B cell (primary cell): ENCODE measurements around the gene KIAA0753. TPM values are rescaled to one million over a fixed set of nuclear protein-coding genes. Genes with fewer than 3 reads are reported as not detected.

ENCODE experiments used
- ATAC-seq: fragments of 200-7000 bp; cut with Tn5 transposase; one replicate; pipeline ENCODE4 v1.10.0; 2021; ENCODE audit warnings: low read depth, mild to moderate bottlenecking, moderate number of reproducible peaks, moderate library complexity
- CTCF ChIA-PET: fragments of 350-600 bp; sonication (Branson Sonifier 250); formaldehyde crosslinking; loops from one replicate; lab custom pipeline; 2021; ENCODE audit warnings: antibody characterized with exemption, inconsistent platforms; lab: Charles Lee
- POLR2A ChIA-PET: fragments of 350-600 bp; sonication (Branson Sonifier 250); formaldehyde crosslinking; loops from one replicate; lab custom pipeline; 2021; ENCODE audit warnings: antibody characterized with exemption; lab: Charles Lee
- DNase-seq: peaks from one replicate; pipeline ENCODE4 v3.0.0; 2013
- H2AFZ ChIP-seq: 2 replicates; pipeline ENCODE4 v1.6.1; 2012; ENCODE audit warnings: mild to moderate bottlenecking, low read depth, low read length; ENCODE audit not compliant: insufficient read depth, poor library complexity, severe bottlenecking
- H3K27ac ChIP-seq, 2 donors: 1 replicate in 1 of 2; 2 replicates in 1 of 2; pipeline ENCODE4 v1.5.1; 2012 to 2013; ENCODE audit warnings: low read length in 2 of 2, mild to moderate bottlenecking in 2 of 2, moderate library complexity in 1 of 2
- H3K27me3 ChIP-seq, 4 experiments: fragments of 200-600 bp in 1 of 4; sonication (generic) in 1 of 4; replicated peaks in 1 of 4; 1 replicate in 2 of 4; 2 replicates in 2 of 4; pipeline versions ENCODE4 v1.6.1 to v1.7.0; 2013 to 2016; ENCODE audit warnings: low read length in 3 of 4, mild to moderate bottlenecking in 2 of 4, mixed read lengths in 1 of 4, moderate library complexity in 1 of 4; ENCODE audit not compliant: insufficient read depth in 4 of 4, control insufficient read depth in 3 of 4; ENCODE audit errors: control extremely low read depth in 1 of 4
- H3K36me3 ChIP-seq, 2 experiments: replicated peaks in 1 of 2; 1 replicate in 1 of 2; 2 replicates in 1 of 2; pipeline versions ENCODE4 v1.6.1 to v1.7.1; 2013; ENCODE audit warnings: low read length in 1 of 2; ENCODE audit not compliant: insufficient read depth in 2 of 2, control insufficient read depth in 1 of 2; ENCODE audit errors: control extremely low read depth in 1 of 2, extremely low read depth in 1 of 2
- H3K4me1 ChIP-seq, 2 donors: fragments of 200-600 bp in 1 of 2; sonication (generic) in 1 of 2; 1 replicate in 1 of 2; 2 replicates in 1 of 2; pipeline versions ENCODE4 v1.5.1 to v1.6.1; 2013 to 2017; ENCODE audit warnings: low read length in 2 of 2; ENCODE audit not compliant: control insufficient read depth in 2 of 2, insufficient read depth in 2 of 2
- H3K4me2 ChIP-seq: replicated peaks from 2 replicates; pipeline ENCODE3; 2012; ENCODE audit warnings: mild to moderate bottlenecking, low read depth, low read length; ENCODE audit not compliant: poor library complexity, severe bottlenecking
- H3K4me3 ChIP-seq, 5 experiments: fragments of 200-600 bp in 1 of 5; sonication (generic) in 1 of 5; 1 replicate in 3 of 5; 2 replicates in 2 of 5; pipeline versions ENCODE4 v1.5.1 to v1.7.0; 2011 to 2016; ENCODE audit warnings: low read length in 4 of 5, mild to moderate bottlenecking in 4 of 5, low read depth in 2 of 5, control low read depth in 1 of 5, moderate library complexity in 1 of 5; ENCODE audit not compliant: insufficient read depth in 1 of 5; ENCODE audit errors: control extremely low read depth in 1 of 5, extremely low read depth in 1 of 5
- H3K79me2 ChIP-seq: fragments of 200-600 bp; sonication (generic); one replicate; pipeline ENCODE4 v1.6.0; 2016; ENCODE audit warnings: low read length; ENCODE audit not compliant: control insufficient read depth, insufficient read depth
- H3K9ac ChIP-seq: fragments of 200-600 bp; sonication (generic); 2 replicates; pipeline ENCODE4 v1.6.1; 2017; ENCODE audit warnings: mild to moderate bottlenecking, low read length, moderate library complexity
- H3K9me3 ChIP-seq, 3 donors: one replicate each; pipeline versions ENCODE4 v1.6.1 to v1.7.1; 2013; ENCODE audit warnings: low read length in 2 of 3; ENCODE audit not compliant: control insufficient read depth in 2 of 3, insufficient read depth in 1 of 3; ENCODE audit errors: control extremely low read depth in 1 of 3
- H4K20me1 ChIP-seq: 2 replicates; pipeline ENCODE4 v1.6.0; 2012; ENCODE audit warnings: mild to moderate bottlenecking, low read length; ENCODE audit not compliant: insufficient read depth, control insufficient read depth, poor library complexity, severe bottlenecking
- H3K27ac Mint-ChIP-seq: one replicate; pipeline ENCODE4 v1.8.0; 2021; ENCODE audit warnings: mixed read lengths
- H3K27me3 Mint-ChIP-seq: one replicate; pipeline ENCODE4 v1.8.0; 2021; ENCODE audit warnings: mixed read lengths
- H3K4me1 Mint-ChIP-seq: one replicate; pipeline ENCODE4 v1.8.0; 2021; ENCODE audit warnings: mixed read lengths
- H3K4me3 Mint-ChIP-seq: one replicate; pipeline ENCODE4 v1.8.0; 2021; ENCODE audit warnings: mixed read lengths
- H3K9me3 Mint-ChIP-seq: one replicate; pipeline ENCODE4 v1.8.0; 2022; ENCODE audit warnings: mixed read lengths; ENCODE audit not compliant: insufficient read depth
- CTCF ChIP-seq: fragments of 200-600 bp; IDR thresholded peaks from one replicate; pipeline ENCODE4 v1.8.0; 2022; ENCODE audit warnings: antibody characterized with exemption, mild to moderate bottlenecking
- EZH2 ChIP-seq: IDR thresholded peaks from 2 replicates; pipeline ENCODE4 v1.6.1; 2012; ENCODE audit warnings: borderline replicate concordance, low read depth, mild to moderate bottlenecking, moderate library complexity, low read length; ENCODE audit not compliant: insufficient read depth, poor library complexity, severe bottlenecking
- WGBS: methylation state at CpG from one replicate; pipeline ENCODE4 v1.1.5; 2013; ENCODE audit warnings: missing lambda C conversion rate; ENCODE audit not compliant: insufficient coverage; 5-methylcytosine and 5-hydroxymethylcytosine counted together
- intact Hi-C: fragments of 100-400 bp; cut with micrococcal nuclease; formaldehyde crosslinking; loops from one replicate; pipeline ENCODE4 v1.10.0; 2022
- polyA plus RNA-seq: library from polyadenylated mRNA; depleted of rRNA; stranded (reverse); fragments of >200 nt; gene quantifications from 2 replicates; pipeline ENCODE4 v1.2.3, GENCODE V29; 2012
- total RNA-seq, 2 donors: library from RNA; stranded (reverse); fragments of 120-200 nt in 1 of 2; gene quantifications; 1 replicate in 1 of 2; 2 replicates in 1 of 2; pipeline versions ENCODE4 v1.2.3 to v1.2.4, GENCODE V29; 2013 to 2022

Gene KIAA0753
- total and polyA plus RNA-seq, 2 donors (not counting 1 experiment from before 2014, with no cell fraction given) = 6.3 to 29.1 TPM

GRCh38 chr17:6641247-6641863 lies 844 bp upstream of the KIAA0753 start:
- no peaks in the 10 kb centered on the region for H3K9me3 ChIP-seq
- Mint-ChIP-seq H3K27me3 (no peaks in the 10 kb centered on the region), H3K27ac (peak overlapping the region; percentile 99), H3K4me1 (peaks cover 40% of the 10 kb centered on the region), H3K4me3 (peak overlapping the region; percentile 98), H3K9me3 (no peaks in the 10 kb centered on the region)
- peaks cover 1 to 32% of the 10 kb centered on the region in 2 experiments for H3K36me3 ChIP-seq
- peak overlapping the region; percentile 90 for H3K9ac ChIP-seq
- ChIA-PET POLR2A (interaction anchor here (0.6 to 1.5 kb wide), 4 partner anchors 10 to 1453 kb away, joined by 3 to 5 read pairs (median 4); partner anchors contain the start of genes C17orf100 and MED31), CTCF (interaction anchor here (1.4 kb wide), 1 partner anchor 10 kb away, joined by 5 read pairs; the partner anchor contains the start of genes C17orf100 and MED31)
- ATAC-seq (no peak), DNase-seq (no peak)
- peaks cover 22 to 30% of the 10 kb centered on the region in 2 donors for H3K4me1 ChIP-seq
- peak overlapping the region; percentile 83 to 94 (median 89) for H3K4me3 ChIP-seq
- 5% methylated on average over 16 of the region's 20 CpGs for WGBS
- peak overlapping the region; percentile 64 to 89 for H3K27ac ChIP-seq
- H3K79me2 ChIP-seq = peaks cover 57% of the 10 kb centered on the region
- TF ChIP-seq CTCF (no peak), EZH2 (no peak)
- peak overlapping the region; percentile 99 for H2AFZ ChIP-seq
- intact Hi-C loops = loop anchor here (1.0 to 2.0 kb wide), 2 partner anchors 10 to 15 kb away; partner anchors contain the start of genes C17orf100 and MED31
- peaks cover 12% of the 10 kb centered on the region for H4K20me1 ChIP-seq
- no peaks in the 10 kb centered on the region for H3K27me3 ChIP-seq
- peak overlapping the region; percentile 87 for H3K4me2 ChIP-seq
